HEK293 (cell line): ENCODE data around the gene RILP.

Experiments
- CTCF ChIA-PET: fragments of 350-600 bp; formaldehyde crosslinking; extraction: SDS; loops from one replicate; lab custom pipeline; 2021; ENCODE audit warnings: antibody characterized with exemption; lab: Yijun Ruan, JAX
- POLR2A ChIA-PET: fragments of 300-600 bp; formaldehyde crosslinking; extraction: SDS; loops from one replicate; lab custom pipeline; 2020; ENCODE audit warnings: antibody characterized with exemption, inconsistent platforms; lab: Yijun Ruan, JAX
- H3K27ac ChIP-seq: fragments of 200-500 bp; sonication (Bioruptor generic); 2 replicates; pipeline ENCODE4 v1.5.1; 2014; ENCODE audit warnings: low read depth, low read length, control low read depth, inconsistent platforms; ENCODE audit errors: extremely low read depth
- H3K36me3 ChIP-seq, 2 experiments: fragments of 200-500 bp in 1 of 2; sonication (Bioruptor generic) in 1 of 2; 1 replicate in 1 of 2; 2 replicates in 1 of 2; pipeline ENCODE4 v1.5.1; 2014 to 2017; ENCODE audit warnings: inconsistent platforms in 2 of 2, low read length in 2 of 2; ENCODE audit not compliant: control insufficient read depth in 2 of 2, insufficient read depth in 1 of 2
- H3K4me1 ChIP-seq: fragments of 200-500 bp; sonication (Bioruptor generic); 2 replicates; pipeline ENCODE4 v1.5.1; 2014; ENCODE audit warnings: mild to moderate bottlenecking, low read length, inconsistent platforms; ENCODE audit not compliant: control insufficient read depth, insufficient read depth
- H3K4me3 ChIP-seq: 2 replicates; pipeline ENCODE4 v1.5.1; 2011; ENCODE audit warnings: low read depth, mild to moderate bottlenecking, control low read depth, low read length, moderate library complexity
- H3K9me3 ChIP-seq: fragments of 200-500 bp; sonication (Bioruptor generic); 2 replicates; pipeline ENCODE4 v1.5.1; 2014; ENCODE audit warnings: low read depth, low read length, inconsistent platforms; ENCODE audit not compliant: control insufficient read depth, insufficient read depth
- BCL11A ChIP-seq: fragments of 450-650 bp; formaldehyde crosslinking; IDR thresholded peaks from 2 replicates; pipeline ENCODE4 v1.5.1; 2016; ENCODE audit warnings: low read depth, missing biosample characterization, missing genetic modification characterization
- BCL11B ChIP-seq: fragments of 450-650 bp; formaldehyde crosslinking; IDR thresholded peaks from 2 replicates; pipeline ENCODE4 v1.5.1; 2016; ENCODE audit warnings: low read depth, missing biosample characterization, missing genetic modification characterization
- KLF10 ChIP-seq: fragments of 450-650 bp; IDR thresholded peaks from 2 replicates; pipeline ENCODE4 v1.5.1; 2018; ENCODE audit warnings: missing biosample characterization, mild to moderate bottlenecking, missing genetic modification characterization
- KLF16 ChIP-seq: fragments of 450-650 bp; formaldehyde crosslinking; IDR thresholded peaks from 2 replicates; pipeline ENCODE4 v1.5.1; 2017; ENCODE audit warnings: missing biosample characterization, missing genetic modification characterization
- SCRT2 ChIP-seq: fragments of 450-650 bp; formaldehyde crosslinking; IDR thresholded peaks from 2 replicates; pipeline ENCODE4 v1.5.1; 2016; ENCODE audit warnings: missing biosample characterization, missing genetic modification characterization
- ZBTB20 ChIP-seq: fragments of 450-650 bp; formaldehyde crosslinking; IDR thresholded peaks from 2 replicates; pipeline ENCODE4 v1.5.1; 2016; ENCODE audit warnings: missing biosample characterization, missing genetic modification characterization
- ZFP69B ChIP-seq: fragments of 450-650 bp; formaldehyde crosslinking; IDR thresholded peaks from 2 replicates; pipeline ENCODE4 v1.5.1; 2016; ENCODE audit warnings: missing biosample characterization, missing genetic modification characterization
- ZNF223 ChIP-seq: fragments of 450-650 bp; formaldehyde crosslinking; IDR thresholded peaks from 2 replicates; pipeline ENCODE4 v1.5.1; 2016; ENCODE audit warnings: missing biosample characterization, missing genetic modification characterization
- ZNF324 ChIP-seq: fragments of 450-650 bp; formaldehyde crosslinking; IDR thresholded peaks from 2 replicates; pipeline ENCODE4 v1.5.1; 2016; ENCODE audit warnings: missing biosample characterization, missing genetic modification characterization
- ZNF335 ChIP-seq: fragments of 450-650 bp; formaldehyde crosslinking; conservative IDR thresholded peaks from 2 replicates; pipeline ENCODE4 v1.5.1; 2016; ENCODE audit warnings: missing biosample characterization, missing genetic modification characterization
- ZNF350 ChIP-seq: fragments of 450-650 bp; formaldehyde crosslinking; IDR thresholded peaks from 2 replicates; pipeline ENCODE4 v1.5.0; 2017; ENCODE audit warnings: missing biosample characterization, mild to moderate bottlenecking, missing genetic modification characterization
- ZNF391 ChIP-seq: fragments of 450-650 bp; formaldehyde crosslinking; IDR thresholded peaks from 2 replicates; pipeline ENCODE4 v1.5.1; 2016; ENCODE audit warnings: low read depth, missing biosample characterization, missing genetic modification characterization, borderline replicate concordance
- ZNF423 ChIP-seq: fragments of 450-650 bp; formaldehyde crosslinking; IDR thresholded peaks from 2 replicates; pipeline ENCODE4 v1.5.1; 2016; ENCODE audit warnings: missing biosample characterization, missing genetic modification characterization
- ZNF426 ChIP-seq: fragments of 450-650 bp; formaldehyde crosslinking; IDR thresholded peaks from 2 replicates; pipeline ENCODE4 v1.5.1; 2017; ENCODE audit warnings: missing biosample characterization, missing genetic modification characterization, mild to moderate bottlenecking, inconsistent platforms, moderate library complexity
- ZNF529 ChIP-seq: fragments of 450-650 bp; formaldehyde crosslinking; IDR thresholded peaks from 2 replicates; pipeline ENCODE4 v1.5.1; 2017; ENCODE audit warnings: missing genetic modification characterization, missing biosample characterization; ENCODE audit not compliant: insufficient replicate concordance
- ZNF560 ChIP-seq: fragments of 450-650 bp; formaldehyde crosslinking; IDR thresholded peaks from 2 replicates; pipeline ENCODE4 v1.5.1; 2017; ENCODE audit warnings: missing biosample characterization, missing genetic modification characterization, borderline replicate concordance
- ZNF645 ChIP-seq: fragments of 450-650 bp; formaldehyde crosslinking; IDR thresholded peaks from 2 replicates; pipeline ENCODE4; 2016; ENCODE audit warnings: missing biosample characterization, missing genetic modification characterization
- ZNF785 ChIP-seq: fragments of 450-650 bp; formaldehyde crosslinking; IDR thresholded peaks from 2 replicates; pipeline ENCODE4 v1.5.1; 2016; ENCODE audit warnings: missing biosample characterization, missing genetic modification characterization
- ZNF843 ChIP-seq: fragments of 450-650 bp; formaldehyde crosslinking; IDR thresholded peaks from 2 replicates; pipeline ENCODE4 v1.5.1; 2016; ENCODE audit warnings: missing biosample characterization, missing genetic modification characterization
- ZSCAN30 ChIP-seq: fragments of 450-650 bp; IDR thresholded peaks from 2 replicates; pipeline ENCODE4 v1.5.1; 2018; ENCODE audit warnings: missing biosample characterization, mild to moderate bottlenecking, missing genetic modification characterization, moderate library complexity
- ZSCAN5A ChIP-seq: fragments of 450-650 bp; formaldehyde crosslinking; IDR thresholded peaks from 2 replicates; pipeline ENCODE4 v1.5.1; 2016; ENCODE audit warnings: missing biosample characterization, missing genetic modification characterization
- TF ChIP-seq, protein P1 (sequence below): fragments of 450-650 bp; formaldehyde crosslinking; conservative IDR thresholded peaks from 2 replicates; pipeline ENCODE4 v1.5.1; 2016; ENCODE audit warnings: low read depth, missing biosample characterization, missing genetic modification characterization
- TF ChIP-seq, protein P2 (sequence below): fragments of 450-650 bp; formaldehyde crosslinking; IDR thresholded peaks from 2 replicates; pipeline ENCODE4 v1.5.1; 2016; ENCODE audit warnings: missing biosample characterization, missing genetic modification characterization
- TF ChIP-seq, protein P3 (sequence below): fragments of 450-650 bp; formaldehyde crosslinking; IDR thresholded peaks from 2 replicates; pipeline ENCODE4 v1.5.1; 2016; ENCODE audit warnings: missing biosample characterization, missing genetic modification characterization

RILP gene

GRCh38 chr17:1627982-1628855 lies 21.4 kb downstream of the RILP start, which contains the start of gene SLC43A2:
TSS of gene SLC43A2 (minus strand) at chr17:1628834. CDS start at chr17:1627874, 960 bp downstream.
- Histone ChIP-seq H3K36me3 (no peaks in the 10 kb centered on the region), H3K4me1 (no peaks in the 10 kb centered on the region; the same call in 1 of the 2 replicates), H3K4me3 (peak within 1 kb of the TSS; percentile 66), H3K9me3 (no peaks in the 10 kb centered on the region), H3K27ac (peak within 1 kb of the TSS; percentile 84; the same call in 1 of the 2 replicates)
- ChIA-PET CTCF (interaction anchor here (0.6 to 2.8 kb wide), 8 partner anchors 9 to 56 kb away, joined by 3 to 44 read pairs (median 4); partner anchors contain the start of gene SCARF1), POLR2A (interaction anchor here (0.6 to 3.2 kb wide), 15 partner anchors 11 to 369 kb away, joined by 3 to 20 read pairs (median 4); partner anchors contain the start of genes INPP5K, PITPNA and RILP)
- TF ChIP-seq ZNF423 (tag by site-specific recombination), result peak; percentile 42; the same call in 1 of the 2 replicates
- TF ChIP-seq ZNF426 (tag by site-specific recombination), result no peak
- no peak for TF ChIP-seq ZNF560 (tag by site-specific recombination)
- TF ChIP-seq ZNF529, result no peak
- TF ChIP-seq KLF10 (tag by site-specific recombination), result no peak
- TF ChIP-seq ZNF223, result no peak; the same call in 1 of the 2 replicates
- TF ChIP-seq SCRT2, result peak; percentile 61
- TF ChIP-seq ZNF785 (tag by site-specific recombination), result peak; percentile 82; the same call in 1 of the 2 replicates
- peak; percentile 94 for TF ChIP-seq ZNF335
- TF ChIP-seq ZBTB20, result peak; percentile 41; the same call in 1 of the 2 replicates
- TF ChIP-seq ZSCAN30, result peak; percentile 73; the same call in 1 of the 2 replicates
- TF ChIP-seq KLF16 (tag by site-specific recombination), result peak; percentile 90
- peak; percentile 88 for TF ChIP-seq ZFP69B (tag by site-specific recombination)
- TF ChIP-seq BCL11A (tag by site-specific recombination), result peak; percentile 54; the same call in 1 of the 2 replicates
- peak; percentile 68; the same call in 1 of the 2 replicates for TF ChIP-seq ZNF843 (tag by site-specific recombination)
- TF ChIP-seq ZNF350 (tag by site-specific recombination), result peak; percentile 100; the same call in 1 of the 2 replicates
- peak; percentile 81; the same call in 1 of the 2 replicates for TF ChIP-seq ZSCAN5A (tag by site-specific recombination)
- TF ChIP-seq ZNF324 (tag by site-specific recombination), result peak; percentile 95
- TF ChIP-seq, protein P1, sequence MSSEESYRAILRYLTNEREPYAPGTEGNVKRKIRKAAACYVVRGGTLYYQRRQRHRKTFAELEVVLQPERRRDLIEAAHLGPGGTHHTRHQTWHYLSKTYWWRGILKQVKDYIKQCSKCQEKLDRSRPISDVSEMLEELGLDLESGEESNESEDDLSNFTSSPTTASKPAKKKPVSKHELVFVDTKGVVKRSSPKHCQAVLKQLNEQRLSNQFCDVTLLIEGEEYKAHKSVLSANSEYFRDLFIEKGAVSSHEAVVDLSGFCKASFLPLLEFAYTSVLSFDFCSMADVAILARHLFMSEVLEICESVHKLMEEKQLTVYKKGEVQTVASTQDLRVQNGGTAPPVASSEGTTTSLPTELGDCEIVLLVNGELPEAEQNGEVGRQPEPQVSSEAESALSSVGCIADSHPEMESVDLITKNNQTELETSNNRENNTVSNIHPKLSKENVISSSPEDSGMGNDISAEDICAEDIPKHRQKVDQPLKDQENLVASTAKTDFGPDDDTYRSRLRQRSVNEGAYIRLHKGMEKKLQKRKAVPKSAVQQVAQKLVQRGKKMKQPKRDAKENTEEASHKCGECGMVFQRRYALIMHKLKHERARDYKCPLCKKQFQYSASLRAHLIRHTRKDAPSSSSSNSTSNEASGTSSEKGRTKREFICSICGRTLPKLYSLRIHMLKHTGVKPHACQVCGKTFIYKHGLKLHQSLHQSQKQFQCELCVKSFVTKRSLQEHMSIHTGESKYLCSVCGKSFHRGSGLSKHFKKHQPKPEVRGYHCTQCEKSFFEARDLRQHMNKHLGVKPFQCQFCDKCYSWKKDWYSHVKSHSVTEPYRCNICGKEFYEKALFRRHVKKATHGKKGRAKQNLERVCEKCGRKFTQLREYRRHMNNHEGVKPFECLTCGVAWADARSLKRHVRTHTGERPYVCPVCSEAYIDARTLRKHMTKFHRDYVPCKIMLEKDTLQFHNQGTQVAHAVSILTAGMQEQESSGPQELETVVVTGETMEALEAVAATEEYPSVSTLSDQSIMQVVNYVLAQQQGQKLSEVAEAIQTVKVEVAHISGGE (tag by site-specific recombination), result 0 out of 2 replicates have a peak, but pooled peaks have one; percentile 33
- peak; percentile 15; the same call in 1 of the 2 replicates for TF ChIP-seq BCL11B (tag by site-specific recombination)
- TF ChIP-seq, protein P2, sequence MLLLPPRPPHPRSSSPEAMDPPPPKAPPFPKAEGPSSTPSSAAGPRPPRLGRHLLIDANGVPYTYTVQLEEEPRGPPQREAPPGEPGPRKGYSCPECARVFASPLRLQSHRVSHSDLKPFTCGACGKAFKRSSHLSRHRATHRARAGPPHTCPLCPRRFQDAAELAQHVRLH (tag by site-specific recombination), result no peak; the same call in 1 of the 2 replicates
- TF ChIP-seq ZNF645 (tag by site-specific recombination), result no peak
- TF ChIP-seq, protein P3, sequence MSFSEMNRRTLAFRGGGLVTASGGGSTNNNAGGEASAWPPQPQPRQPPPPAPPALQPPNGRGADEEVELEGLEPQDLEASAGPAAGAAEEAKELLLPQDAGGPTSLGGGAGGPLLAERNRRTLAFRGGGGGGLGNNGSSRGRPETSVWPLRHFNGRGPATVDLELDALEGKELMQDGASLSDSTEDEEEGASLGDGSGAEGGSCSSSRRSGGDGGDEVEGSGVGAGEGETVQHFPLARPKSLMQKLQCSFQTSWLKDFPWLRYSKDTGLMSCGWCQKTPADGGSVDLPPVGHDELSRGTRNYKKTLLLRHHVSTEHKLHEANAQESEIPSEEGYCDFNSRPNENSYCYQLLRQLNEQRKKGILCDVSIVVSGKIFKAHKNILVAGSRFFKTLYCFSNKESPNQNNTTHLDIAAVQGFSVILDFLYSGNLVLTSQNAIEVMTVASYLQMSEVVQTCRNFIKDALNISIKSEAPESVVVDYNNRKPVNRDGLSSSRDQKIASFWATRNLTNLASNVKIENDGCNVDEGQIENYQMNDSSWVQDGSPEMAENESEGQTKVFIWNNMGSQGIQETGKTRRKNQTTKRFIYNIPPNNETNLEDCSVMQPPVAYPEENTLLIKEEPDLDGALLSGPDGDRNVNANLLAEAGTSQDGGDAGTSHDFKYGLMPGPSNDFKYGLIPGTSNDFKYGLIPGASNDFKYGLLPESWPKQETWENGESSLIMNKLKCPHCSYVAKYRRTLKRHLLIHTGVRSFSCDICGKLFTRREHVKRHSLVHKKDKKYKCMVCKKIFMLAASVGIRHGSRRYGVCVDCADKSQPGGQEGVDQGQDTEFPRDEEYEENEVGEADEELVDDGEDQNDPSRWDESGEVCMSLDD (tag by site-specific recombination), result peak; percentile 97
- peak; percentile 69; the same call in 1 of the 2 replicates for TF ChIP-seq ZNF391 (tag by site-specific recombination)
